ENCODE measurements around the gene MKNK1.
A peak's percentile ranks its signal among the peaks of the same experiment; 100 is the strongest.

Gene MKNK1

DNA sequence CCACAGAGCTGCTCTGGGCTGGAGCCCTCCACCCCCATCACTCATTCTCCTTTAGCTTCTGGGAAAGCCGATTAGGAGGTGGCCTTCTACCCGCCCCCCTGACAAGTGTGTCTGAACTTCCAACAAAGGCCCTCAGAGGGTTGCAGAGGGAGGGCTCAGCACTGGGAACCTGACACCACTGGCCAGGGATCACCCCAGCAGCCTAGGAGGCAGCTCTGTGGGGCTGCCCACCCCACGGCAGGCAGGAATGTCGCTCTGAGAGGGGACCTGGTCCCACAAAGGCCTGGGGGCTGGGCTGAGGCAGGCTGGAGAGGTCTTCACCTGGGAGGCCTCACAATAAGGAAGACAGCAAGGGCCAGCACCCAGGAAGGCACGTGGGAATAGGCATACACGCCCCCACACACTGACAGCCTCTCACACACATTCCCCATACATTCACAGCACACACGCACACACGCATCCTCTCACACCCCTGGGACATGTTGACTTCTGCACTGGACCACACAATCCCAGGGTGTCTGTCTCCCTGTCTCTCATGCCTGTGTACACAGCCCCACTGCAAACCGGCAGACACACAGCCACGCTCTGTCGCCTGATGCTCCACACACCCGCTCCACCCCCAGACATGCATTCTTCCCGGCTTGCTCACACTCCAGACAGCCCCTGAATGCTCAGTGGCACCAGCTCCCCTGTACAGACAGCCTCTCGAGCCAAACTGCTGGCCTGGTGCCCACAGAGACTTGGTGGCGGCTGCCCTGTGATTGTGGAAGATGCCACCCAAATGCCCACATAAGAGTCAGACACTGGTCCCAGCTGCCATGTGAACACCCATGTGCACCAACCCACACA is 83.8 kb downstream of the MKNK1 start (continued):
- TF ChIP-seq, protein P1, sequence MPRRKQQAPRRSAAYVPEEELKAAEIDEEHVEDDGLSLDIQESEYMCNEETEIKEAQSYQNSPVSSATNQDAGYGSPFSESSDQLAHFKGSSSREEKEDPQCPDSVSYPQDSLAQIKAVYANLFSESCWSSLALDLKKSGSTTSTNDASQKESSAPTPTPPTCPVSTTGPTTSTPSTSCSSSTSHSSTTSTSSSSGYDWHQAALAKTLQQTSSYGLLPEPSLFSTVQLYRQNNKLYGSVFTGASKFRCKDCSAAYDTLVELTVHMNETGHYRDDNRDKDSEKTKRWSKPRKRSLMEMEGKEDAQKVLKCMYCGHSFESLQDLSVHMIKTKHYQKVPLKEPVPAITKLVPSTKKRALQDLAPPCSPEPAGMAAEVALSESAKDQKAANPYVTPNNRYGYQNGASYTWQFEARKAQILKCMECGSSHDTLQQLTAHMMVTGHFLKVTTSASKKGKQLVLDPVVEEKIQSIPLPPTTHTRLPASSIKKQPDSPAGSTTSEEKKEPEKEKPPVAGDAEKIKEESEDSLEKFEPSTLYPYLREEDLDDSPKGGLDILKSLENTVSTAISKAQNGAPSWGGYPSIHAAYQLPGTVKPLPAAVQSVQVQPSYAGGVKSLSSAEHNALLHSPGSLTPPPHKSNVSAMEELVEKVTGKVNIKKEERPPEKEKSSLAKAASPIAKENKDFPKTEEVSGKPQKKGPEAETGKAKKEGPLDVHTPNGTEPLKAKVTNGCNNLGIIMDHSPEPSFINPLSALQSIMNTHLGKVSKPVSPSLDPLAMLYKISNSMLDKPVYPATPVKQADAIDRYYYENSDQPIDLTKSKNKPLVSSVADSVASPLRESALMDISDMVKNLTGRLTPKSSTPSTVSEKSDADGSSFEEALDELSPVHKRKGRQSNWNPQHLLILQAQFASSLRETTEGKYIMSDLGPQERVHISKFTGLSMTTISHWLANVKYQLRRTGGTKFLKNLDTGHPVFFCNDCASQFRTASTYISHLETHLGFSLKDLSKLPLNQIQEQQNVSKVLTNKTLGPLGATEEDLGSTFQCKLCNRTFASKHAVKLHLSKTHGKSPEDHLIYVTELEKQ (tag by site-specific recombination; IDR thresholded peaks at IDR 0.05; ENCODE audit: borderline replicate concordance): no peak; the same call in 1 of the 2 replicates
- TF ChIP-seq YY1 (tag by site-specific recombination; IDR thresholded peaks at IDR 0.05): no peak
- no peak for TF ChIP-seq ZNF747 (tag by site-specific recombination; IDR thresholded peaks at IDR 0.05)
- no peak for TF ChIP-seq ZBTB7A (tag by site-specific recombination; IDR thresholded peaks at IDR 0.05; ENCODE audit: low read depth)
- TF ChIP-seq, protein P2, sequence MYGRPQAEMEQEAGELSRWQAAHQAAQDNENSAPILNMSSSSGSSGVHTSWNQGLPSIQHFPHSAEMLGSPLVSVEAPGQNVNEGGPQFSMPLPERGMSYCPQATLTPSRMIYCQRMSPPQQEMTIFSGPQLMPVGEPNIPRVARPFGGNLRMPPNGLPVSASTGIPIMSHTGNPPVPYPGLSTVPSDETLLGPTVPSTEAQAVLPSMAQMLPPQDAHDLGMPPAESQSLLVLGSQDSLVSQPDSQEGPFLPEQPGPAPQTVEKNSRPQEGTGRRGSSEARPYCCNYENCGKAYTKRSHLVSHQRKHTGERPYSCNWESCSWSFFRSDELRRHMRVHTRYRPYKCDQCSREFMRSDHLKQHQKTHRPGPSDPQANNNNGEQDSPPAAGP (tag by site-specific recombination; IDR thresholded peaks at IDR 0.05): peak; percentile 52
- TF ChIP-seq ZNF426 (tag by site-specific recombination; IDR thresholded peaks at IDR 0.05): no peak

DNA sequence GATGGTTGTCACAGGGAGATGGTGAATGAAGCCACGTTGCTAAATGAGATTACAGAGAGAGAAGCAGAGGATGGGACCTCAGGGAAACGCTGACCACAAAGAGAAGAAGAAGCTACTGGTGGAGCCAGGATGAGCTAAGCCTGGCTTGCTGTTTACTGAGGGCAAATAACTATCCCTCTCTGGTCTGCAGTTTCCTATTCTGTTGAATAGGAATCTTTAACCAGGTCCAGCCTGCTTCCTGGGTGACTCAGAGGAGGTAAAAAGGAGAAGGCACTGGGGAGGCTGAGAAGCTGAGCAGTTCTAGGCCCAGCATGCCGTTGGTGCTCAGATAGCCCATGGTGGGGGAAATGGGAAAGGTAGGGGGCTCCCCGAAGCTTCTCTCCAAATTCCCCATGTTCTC is 84.9 kb downstream of the MKNK1 start:
- POLR2A ChIA-PET: no interaction called here
- H3K9me3 ChIP-seq (ENCODE audit: control insufficient read depth, insufficient read depth, low read depth, low read length): no peaks in the 10 kb centered on the region
- no peak for TF ChIP-seq ZNF571 (tag by site-specific recombination; IDR thresholded peaks at IDR 0.05)
- TF ChIP-seq ZBTB20 (tag by site-specific recombination; IDR thresholded peaks at IDR 0.05): no peak
- TF ChIP-seq ZNF76 (tag by site-specific recombination; IDR thresholded peaks at IDR 0.05; ENCODE audit: borderline replicate concordance, low read depth): no peak
- no peak for TF ChIP-seq ZNF132 (tag by site-specific recombination; IDR thresholded peaks at IDR 0.05; ENCODE audit: borderline replicate concordance)
- no peak for TF ChIP-seq ZNF426 (tag by site-specific recombination; IDR thresholded peaks at IDR 0.05)
- CTCF ChIA-PET: interaction anchor here (1.4 to 9.0 kb wide), 6 partner anchors 8 to 85 kb away, joined by 3 to 56 read pairs (median 24); partner anchors contain the start of gene MKNK1
- peaks cover 5% of the 10 kb centered on the region; the same call in 1 of the 2 replicates for H3K4me1 ChIP-seq (ENCODE audit: control insufficient read depth, insufficient read depth, low read length)
- no peaks in the 10 kb centered on the region for H3K36me3 ChIP-seq (ENCODE audit: control insufficient read depth in 2 of 2, insufficient read depth in 1 of 2, low read length in 2 of 2)
- no peak overlapping the region for H3K4me3 ChIP-seq (ENCODE audit: low read depth, low read length)
- H3K27ac ChIP-seq (ENCODE audit: extremely low read depth, low read depth, low read length): no peak overlapping the region

DNA sequence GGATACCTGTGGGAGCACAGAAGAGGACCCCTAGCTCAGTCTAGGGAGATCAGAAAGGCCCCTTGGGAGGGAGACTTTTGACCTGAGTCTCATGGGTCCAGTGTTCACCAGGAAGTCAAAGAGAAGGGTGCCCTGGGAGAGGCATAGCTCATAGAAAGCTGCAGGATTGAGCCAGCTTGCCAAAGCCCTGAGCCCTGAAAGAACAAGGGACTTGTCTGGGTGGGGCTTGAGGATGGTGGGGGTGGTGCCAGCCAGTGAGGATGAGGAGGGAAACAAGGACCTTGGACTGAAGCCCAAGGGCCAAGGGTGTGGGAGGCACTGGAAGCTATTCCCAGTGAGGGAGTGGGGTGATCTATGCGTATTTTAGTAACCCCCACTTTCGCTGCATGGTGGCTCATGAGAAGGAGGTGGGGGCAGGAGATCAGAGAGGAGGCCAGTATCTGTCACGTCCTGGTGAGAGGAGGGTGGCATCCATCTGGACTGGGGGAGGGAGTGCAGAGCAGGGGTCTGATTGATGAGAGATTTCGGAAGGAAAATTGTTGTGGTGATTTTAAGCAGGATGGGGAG is 86.1 kb downstream of the MKNK1 start:
- Histone ChIP-seq H3K4me1 (ENCODE audit: control insufficient read depth, insufficient read depth, low read length) (peaks cover 5% of the 10 kb centered on the region; the same call in 1 of the 2 replicates), H3K27ac (ENCODE audit: extremely low read depth, low read depth, low read length) (no peak overlapping the region), H3K36me3 (ENCODE audit: control insufficient read depth in 2 of 2, insufficient read depth in 1 of 2, low read length in 2 of 2) (no peaks in the 10 kb centered on the region), H3K9me3 (ENCODE audit: control insufficient read depth, insufficient read depth, low read depth, low read length) (no peaks in the 10 kb centered on the region), H3K4me3 (ENCODE audit: low read depth, low read length) (no peak overlapping the region)
- ChIA-PET POLR2A (interaction anchor here (0.6 kb wide), 1 partner anchor 19 kb away, joined by 4 read pairs; no protein-coding TSS in a partner anchor), CTCF (interaction anchor here (0.7 to 9.0 kb wide), 10 partner anchors 10 to 230 kb away, joined by 3 to 56 read pairs (median 4); partner anchors contain the start of gene MKNK1)
- no peak for TF ChIP-seq ZNF501 (tag by site-specific recombination; IDR thresholded peaks at IDR 0.05)
- TF ChIP-seq, protein P3, sequence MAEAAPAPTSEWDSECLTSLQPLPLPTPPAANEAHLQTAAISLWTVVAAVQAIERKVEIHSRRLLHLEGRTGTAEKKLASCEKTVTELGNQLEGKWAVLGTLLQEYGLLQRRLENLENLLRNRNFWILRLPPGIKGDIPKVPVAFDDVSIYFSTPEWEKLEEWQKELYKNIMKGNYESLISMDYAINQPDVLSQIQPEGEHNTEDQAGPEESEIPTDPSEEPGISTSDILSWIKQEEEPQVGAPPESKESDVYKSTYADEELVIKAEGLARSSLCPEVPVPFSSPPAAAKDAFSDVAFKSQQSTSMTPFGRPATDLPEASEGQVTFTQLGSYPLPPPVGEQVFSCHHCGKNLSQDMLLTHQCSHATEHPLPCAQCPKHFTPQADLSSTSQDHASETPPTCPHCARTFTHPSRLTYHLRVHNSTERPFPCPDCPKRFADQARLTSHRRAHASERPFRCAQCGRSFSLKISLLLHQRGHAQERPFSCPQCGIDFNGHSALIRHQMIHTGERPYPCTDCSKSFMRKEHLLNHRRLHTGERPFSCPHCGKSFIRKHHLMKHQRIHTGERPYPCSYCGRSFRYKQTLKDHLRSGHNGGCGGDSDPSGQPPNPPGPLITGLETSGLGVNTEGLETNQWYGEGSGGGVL (tag by site-specific recombination; IDR thresholded peaks at IDR 0.05): peak; percentile 51
- TF ChIP-seq EGR2 (tag by site-specific recombination; IDR thresholded peaks at IDR 0.05; ENCODE audit: low read depth): peak; percentile 93
- TF ChIP-seq ZNF433 (tag by site-specific recombination; IDR thresholded peaks at IDR 0.05; ENCODE audit: low read depth): no peak
- TF ChIP-seq, protein P4, sequence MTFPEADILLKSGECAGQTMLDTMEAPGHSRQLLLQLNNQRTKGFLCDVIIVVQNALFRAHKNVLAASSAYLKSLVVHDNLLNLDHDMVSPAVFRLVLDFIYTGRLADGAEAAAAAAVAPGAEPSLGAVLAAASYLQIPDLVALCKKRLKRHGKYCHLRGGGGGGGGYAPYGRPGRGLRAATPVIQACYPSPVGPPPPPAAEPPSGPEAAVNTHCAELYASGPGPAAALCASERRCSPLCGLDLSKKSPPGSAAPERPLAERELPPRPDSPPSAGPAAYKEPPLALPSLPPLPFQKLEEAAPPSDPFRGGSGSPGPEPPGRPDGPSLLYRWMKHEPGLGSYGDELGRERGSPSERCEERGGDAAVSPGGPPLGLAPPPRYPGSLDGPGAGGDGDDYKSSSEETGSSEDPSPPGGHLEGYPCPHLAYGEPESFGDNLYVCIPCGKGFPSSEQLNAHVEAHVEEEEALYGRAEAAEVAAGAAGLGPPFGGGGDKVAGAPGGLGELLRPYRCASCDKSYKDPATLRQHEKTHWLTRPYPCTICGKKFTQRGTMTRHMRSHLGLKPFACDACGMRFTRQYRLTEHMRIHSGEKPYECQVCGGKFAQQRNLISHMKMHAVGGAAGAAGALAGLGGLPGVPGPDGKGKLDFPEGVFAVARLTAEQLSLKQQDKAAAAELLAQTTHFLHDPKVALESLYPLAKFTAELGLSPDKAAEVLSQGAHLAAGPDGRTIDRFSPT (tag by site-specific recombination; IDR thresholded peaks at IDR 0.05): 0 out of 2 replicates have a peak, but pooled peaks have one; percentile 20
- peak; percentile 70 for TF ChIP-seq ZFHX2 (tag by site-specific recombination; conservative IDR thresholded peaks at IDR 0.05)
- TF ChIP-seq, protein P5, sequence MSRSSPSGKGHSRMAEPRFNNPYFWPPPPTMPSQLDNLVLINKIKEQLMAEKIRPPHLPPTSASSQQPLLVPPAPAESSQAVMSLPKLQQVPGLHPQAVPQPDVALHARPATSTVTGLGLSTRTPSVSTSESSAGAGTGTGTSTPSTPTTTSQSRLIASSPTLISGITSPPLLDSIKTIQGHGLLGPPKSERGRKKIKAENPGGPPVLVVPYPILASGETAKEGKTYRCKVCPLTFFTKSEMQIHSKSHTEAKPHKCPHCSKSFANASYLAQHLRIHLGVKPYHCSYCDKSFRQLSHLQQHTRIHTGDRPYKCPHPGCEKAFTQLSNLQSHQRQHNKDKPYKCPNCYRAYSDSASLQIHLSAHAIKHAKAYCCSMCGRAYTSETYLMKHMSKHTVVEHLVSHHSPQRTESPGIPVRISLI (tag by site-specific recombination; IDR thresholded peaks at IDR 0.05): no peak

Data from HEK293 (cell line).